AG08395 (cell line): Measurements from ENCODE around the gene USP46.
A peak's percentile ranks its signal among the peaks of the same experiment; 100 is the strongest.

ENCODE experiments used
- DNase-seq: peaks from one replicate; pipeline ENCODE4 v3.0.0; 2012; ENCODE audit warnings: mixed read lengths, low spot score

USP46 gene

DNA sequence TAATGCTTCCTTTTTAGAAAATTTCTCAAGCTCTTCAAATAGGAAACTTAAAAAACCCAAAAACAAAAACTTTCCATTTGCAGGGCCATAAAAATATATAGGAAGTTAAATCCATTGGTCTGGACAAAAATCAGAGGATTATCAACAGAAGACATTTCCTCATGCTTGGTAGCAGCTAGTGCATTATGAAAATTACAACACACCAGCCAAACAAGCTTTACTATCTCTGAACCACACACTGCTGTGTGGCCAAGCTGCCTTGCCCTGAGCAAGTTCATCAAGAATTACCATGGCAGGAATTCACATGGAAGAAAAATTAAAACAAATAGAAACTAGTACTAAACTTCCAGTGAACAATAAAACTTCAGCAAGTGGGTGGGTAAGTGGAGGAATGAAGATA lies 3.6 kb downstream of the USP46 start:
- DNase-seq, result no peak

DNA sequence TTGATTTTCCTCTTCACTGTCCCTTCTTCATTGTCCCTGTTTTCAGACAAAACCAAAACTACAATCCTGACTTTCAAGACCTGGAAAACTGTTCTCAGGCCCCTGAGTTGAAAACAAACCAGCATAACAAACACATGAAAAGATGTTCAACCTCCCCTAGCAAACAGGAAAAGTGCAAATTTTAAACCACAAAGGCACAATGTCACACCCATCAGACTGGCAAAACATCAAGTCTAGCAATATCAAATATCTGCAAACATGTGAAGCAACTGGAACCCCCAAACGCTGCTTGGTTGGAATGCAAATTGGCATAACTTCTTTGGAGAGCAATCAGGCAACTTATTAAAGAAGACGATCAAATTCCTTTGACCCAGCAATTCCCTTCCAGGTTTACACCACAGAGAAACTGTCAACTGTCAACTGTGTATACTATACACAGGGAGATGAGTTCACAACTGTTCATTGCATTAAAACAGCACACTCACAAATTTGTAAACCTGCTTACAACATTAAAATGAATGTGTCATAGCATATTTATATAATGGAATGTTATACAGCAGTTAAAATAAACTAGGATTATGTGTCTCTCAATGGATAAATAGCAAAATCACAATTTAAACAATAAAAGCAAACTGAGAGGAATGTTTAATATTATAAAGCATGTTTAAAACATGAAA lies 7.0 kb downstream of the USP46 start:
- no peak for DNase-seq

DNA sequence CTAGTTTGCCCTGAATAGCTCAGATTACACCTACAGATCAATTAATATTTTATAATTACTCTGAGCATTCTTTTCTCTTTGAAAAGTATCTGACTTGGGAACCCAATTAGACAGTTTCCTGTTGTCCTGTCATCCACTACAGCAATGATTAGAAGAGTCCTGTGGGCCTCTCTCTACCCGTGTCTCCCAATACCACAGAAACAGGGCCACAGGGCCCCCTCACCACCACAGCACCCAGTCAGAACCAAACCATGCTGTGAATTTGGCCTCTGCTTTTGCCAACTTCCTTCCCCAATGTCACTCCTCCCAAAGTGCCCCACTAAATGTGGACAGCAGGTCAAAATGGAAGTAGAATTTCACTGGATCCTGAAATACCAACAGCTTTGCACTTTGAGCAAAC lies 10.3 kb downstream of the USP46 start:
- DNase-seq, result no peak

DNA sequence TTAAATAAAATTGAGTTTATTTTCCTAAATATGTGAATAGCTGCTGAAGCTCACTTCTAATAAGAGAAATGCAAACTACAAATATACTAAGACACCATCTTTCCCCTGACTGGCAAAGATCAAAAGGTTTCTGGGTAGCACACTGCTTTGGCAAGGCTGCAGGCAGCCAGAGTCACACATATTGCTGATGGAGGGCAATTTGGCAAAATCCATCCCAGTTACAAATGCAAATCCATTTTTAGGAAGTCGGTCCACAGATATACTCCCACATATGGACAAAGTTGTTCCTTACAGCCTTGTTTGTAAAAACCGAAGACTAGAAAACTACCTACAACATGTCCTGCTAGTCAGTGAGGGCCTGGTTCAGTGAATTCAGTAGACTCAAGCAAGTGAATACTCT lies 12.4 kb downstream of the USP46 start:
- no peak for DNase-seq

DNA sequence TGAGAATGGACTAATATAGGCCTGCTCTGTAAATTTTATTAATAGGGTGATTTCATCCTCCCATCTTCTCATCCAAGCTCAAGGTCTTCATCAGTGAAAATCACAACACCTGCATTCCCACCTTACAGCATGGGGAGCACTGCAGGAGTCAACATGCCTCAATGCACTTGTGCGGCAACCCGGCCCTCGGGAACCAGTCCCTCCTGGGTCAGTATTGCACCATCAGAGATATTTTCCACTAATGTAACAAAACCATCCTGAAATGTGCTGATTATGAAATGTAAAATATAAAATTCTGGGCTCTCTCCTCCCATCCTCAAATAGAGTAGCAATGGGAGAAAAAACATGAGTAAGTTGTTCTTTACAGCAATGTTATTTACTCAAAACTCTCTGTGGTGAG lies 13.0 kb downstream of the USP46 start:
- DNase-seq, result no peak

GRCh38 chr4:52645300-52645699 lies 13.8 kb downstream of the USP46 start:
- no peak for DNase-seq

- peak; percentile 26 for DNase-seq
Observed at GRCh38 chr4:52643785-52644244, 15.3 kb downstream of the USP46 start.

DNA sequence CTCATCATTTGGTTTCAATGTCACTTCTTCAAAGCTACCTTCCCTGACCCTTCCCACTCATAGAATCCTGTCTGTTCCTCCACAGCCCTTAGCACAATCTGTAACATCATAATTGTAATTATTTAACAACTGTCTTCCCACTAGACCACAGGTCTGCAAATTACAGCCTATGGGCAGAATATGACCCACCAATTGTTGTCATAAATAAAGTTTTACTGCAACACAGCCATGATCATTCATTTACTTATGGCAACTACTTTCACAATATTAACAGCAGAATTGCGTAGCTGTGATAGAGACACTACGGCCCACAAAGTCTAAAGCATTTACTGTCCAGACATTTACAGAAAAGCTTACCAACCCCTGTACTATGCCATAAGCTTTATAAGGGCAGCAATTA lies 15.9 kb downstream of the USP46 start:
- DNase-seq, result no peak

DNA sequence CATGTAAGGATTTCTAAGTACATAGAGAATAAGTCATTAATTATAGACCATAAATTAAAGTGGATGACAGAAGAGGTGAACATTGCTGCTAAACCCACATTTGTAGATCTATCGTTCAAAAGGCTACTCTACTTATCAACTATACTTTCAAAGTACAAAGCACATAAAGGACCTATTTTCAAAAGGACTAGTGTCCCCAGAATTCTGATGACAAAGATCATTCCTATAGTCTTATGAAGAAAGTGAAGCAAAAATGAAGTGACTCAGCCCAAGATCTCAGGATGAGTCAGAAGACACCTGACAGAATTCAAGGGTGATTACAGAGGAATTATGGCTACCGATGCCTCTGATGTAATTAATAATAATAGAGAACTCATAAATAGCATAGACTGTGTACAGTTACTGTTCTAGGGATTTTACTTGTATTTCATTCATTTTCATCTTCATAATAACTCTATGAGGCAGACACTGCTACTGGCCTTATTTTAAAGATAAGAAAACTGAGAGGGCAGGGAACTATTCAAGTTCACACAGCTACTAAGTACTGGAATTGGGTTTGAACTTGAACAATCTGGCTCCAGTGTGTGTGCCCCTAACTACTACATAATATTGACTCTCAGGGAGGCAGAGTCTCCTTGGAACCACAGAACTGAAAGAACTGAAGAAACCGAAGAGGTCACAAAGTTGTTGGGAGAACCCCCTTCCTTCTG lies 17.1 kb downstream of the USP46 start:
- DNase-seq, result peak; percentile 22

- DNase-seq, result peak; percentile 22
Observed at GRCh38 chr4:52640808-52641565, 18.1 kb downstream of the USP46 start.

GRCh38 chr4:52638717-52639116 lies 20.4 kb downstream of the USP46 start:
- no peak for DNase-seq

GRCh38 chr4:52637116-52637515 lies 22.0 kb downstream of the USP46 start:
- no peak for DNase-seq

GRCh38 chr4:52635560-52635959 lies 23.5 kb downstream of the USP46 start:
- DNase-seq, result no peak

GRCh38 chr4:52635130-52635529 lies 24.0 kb downstream of the USP46 start:
- no peak for DNase-seq

- DNase-seq, result no peak
Observed at GRCh38 chr4:52633846-52634245, 25.3 kb downstream of the USP46 start.

DNA sequence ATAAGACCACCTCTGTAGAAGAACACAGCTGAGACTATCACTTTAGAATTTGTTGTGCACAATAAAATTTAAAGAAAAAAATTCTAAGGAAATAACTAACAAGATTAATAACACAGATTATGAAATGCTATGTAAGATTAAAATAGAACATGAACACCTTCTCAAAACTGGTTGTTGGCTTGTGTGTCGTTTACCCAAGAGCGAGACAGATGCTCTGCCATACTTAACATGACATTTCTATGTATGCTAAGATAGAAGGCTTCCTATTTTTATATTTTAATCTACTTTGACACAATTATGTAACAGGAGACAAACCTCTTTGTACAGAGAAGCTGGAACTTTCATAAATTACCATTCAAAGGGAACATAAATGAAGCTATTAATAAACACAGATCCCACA lies 30.1 kb downstream of the USP46 start:
- no peak for DNase-seq

DNA sequence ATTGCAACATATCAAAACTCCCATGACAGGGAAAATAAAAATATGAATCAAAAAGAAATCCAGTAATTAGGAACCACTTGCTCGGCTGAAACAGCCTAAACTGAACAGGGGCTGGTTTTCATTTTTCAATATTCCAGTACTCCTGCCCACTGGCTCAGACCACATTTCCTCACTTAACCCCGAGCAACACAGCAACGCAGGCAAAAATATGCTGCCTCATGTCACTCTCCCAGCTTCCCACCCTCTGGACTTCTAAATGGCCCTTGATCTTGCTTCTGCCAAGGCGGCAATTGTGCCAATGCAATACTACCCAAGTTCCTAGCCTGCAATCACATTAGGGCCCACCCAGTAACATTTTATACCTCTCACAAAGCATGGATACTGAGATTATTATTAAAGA lies 30.6 kb downstream of the USP46 start:
- no peak for DNase-seq

DNA sequence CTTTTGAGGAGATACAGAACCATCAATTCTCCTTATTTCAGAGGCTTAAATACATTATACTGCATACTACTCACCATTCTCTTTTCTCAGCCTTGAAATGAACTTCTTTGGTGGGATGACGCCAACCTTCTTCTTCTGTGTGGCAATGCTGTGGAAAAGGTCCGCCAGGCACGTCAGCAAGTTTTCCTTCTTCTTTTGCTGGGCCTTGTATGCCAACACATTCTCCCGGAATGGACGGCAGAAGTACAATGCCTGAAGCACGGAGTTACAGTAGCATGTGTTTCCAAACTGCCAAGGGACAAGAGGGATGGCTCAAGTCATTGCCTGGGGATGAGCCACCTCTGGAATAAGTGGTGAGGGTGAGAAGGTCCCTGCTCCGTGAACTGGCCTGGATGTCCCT lies 31.2 kb downstream of the USP46 start:
- DNase-seq, result peak; percentile 30

GRCh38 chr4:52625216-52625615 lies 33.9 kb downstream of the USP46 start:
- no peak for DNase-seq

DNA sequence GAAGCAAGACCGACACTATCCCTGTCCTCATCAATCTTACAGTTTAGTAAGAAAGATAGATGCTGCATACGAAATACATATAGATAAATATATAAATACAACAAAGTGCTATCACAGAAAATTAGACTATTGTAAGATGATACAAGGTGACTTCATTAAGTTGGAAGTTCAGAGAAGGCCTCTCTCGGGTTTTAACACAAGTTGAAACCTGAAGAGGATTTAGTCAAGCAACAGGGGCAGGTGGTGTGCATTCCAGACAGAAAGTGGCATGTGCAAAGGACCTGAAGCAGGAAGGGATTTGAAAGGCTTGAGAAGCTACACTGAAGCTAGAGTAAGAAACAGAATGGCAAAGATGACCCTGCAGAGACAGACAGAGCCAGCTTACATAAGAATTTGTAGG lies 36.5 kb downstream of the USP46 start:
- DNase-seq, result no peak

DNA sequence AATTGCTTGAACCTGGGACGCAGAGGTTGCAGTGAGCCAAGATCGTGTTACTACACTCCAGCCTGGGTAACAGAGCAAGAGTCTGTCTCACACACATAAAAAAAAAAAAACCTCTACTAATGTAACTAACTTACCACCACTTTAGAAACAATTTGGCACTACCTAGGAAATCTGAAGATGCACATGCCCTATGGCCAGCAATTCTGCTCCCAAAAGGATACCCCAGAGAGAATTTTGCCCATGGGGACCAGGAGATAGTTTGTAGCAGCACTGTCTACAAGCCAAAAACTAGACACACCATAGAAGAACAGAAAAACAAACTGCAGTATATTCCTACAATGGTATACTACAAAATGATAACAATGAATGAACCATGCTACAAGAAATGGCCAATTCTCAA lies 37.5 kb downstream of the USP46 start:
- DNase-seq, result no peak

GRCh38 chr4:52619591-52619931 lies 39.5 kb downstream of the USP46 start:
- no peak for DNase-seq
